HG03064 (cell line): ENCODE measurements around the gene OR4D11.
"Not testable (repeated sequence)": the region's sequence is repeated elsewhere in the genome, so short reads cannot be mapped to it uniquely, and the experiment has no call there.

Experiments
- ATAC-seq: cut with Tn5 transposase; IDR thresholded peaks from one replicate; pipeline ENCODE4 v1.9.1; 2021; ENCODE audit warnings: low read depth; ENCODE audit not compliant: unreplicated experiment

Gene OR4D11

DNA sequence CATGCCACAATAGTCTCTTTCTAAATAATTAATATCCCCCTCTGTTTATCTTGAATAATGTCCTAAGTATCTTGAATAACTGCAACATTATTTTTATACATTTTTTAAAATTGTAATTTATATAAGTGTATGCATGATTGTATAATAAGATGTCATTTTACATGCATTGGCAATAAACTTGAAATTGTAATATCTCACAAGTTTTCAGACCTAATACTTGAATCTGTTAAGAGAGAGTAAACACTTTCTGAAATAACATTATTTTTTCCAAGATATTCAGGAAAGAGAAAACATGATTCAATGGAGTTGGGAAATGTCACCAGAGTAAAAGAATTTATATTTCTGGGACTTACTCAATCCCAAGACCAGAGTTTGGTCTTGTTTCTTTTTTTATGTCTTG lies at the start of gene OR4D11:
Gene OR4D11 (plus strand): TSS at position 301 of the 400 bp plus-strand sequence. CDS start 0 bp downstream, at position 301.
- no peak for ATAC-seq

DNA sequence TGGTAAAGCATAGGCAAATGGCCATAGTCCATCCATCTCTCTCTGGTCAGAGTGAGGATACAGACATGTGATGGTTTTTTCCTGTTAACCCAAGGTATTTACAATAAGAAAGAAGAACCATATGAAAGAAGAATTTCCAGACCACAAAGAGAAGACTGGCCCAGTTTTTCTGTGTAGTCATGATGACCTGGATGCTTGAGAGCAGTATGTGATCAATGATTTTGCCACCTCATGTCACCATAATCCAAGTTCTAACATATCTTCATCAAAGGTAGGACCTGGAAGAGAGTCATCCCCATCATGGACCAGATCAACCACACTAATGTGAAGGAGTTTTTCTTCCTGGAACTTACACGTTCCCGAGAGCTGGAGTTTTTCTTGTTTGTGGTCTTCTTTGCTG lies 46.7 kb upstream of the OR4D11 start, which contains the start of gene OR4D6:
Gene OR4D6 (plus strand): TSS at position 301 of the 400 bp plus-strand sequence. CDS start 0 bp downstream, at position 301.
- ATAC-seq = no peak

DNA sequence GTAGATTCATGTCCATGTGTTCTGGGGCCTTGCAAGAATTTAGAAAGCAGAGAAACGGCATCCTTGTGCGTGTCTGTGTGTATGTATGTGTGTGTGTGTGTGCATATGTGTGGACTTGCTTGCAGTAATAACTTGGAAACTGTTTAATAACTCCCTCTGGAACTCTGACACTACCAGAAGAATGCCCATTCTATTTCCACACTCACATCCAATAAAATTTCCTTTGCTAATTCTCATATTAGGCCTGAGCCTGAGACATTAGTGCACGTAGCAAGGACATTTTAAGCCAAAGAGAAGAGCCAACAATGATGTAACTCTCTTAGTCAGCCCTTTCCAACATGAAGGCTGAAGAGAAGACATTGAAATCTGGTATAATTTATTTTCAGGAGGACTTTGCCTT lies 43.5 kb upstream of the OR4D11 start:
- ATAC-seq = no peak

DNA sequence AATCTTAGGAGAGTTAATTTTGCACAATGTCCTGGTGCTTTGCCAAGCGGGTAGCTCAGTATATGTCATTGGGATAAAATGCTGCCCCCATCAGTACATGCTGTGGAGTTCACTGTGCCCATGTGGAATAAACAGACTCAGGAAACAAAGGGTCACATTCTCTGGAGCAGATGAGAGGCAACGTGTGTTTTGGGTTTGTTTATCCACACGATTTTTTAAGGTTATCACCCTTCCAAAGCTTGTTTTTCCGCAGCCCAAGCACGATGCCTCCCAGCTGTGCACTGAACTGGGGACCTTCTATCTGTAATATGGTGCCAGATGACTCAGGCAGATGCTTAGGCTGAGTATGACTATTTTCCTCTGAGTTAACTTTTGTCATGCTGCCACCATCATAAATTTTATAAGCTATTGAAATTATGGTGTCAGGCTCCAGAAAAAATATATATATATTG lies 40.2 kb upstream of the OR4D11 start:
- ATAC-seq = no peak

DNA sequence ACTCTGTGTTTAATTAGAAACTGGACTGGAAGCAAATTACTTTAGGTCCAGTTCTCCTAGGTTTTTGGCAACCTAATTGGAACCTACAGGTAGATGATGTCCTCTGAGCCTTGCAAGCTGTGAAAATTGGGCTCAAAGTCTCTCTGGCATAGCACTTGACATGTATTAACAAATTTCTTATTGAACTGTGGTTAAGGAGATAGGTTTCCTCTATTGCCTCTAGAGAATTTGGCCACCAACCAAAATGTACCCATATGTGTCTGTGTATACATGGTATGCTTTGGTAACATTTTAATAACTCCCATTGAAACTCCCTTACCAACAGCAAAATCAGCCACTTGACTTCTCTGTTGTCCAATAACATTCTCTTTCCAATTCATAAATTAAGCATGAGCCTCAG lies 30.4 kb upstream of the OR4D11 start, which contains the start of gene OR4D10:
Gene OR4D10 (plus strand): TSS at position 301 of the 400 bp plus-strand sequence. CDS start 4,115 bp downstream, outside the sequence.
- ATAC-seq = no peak

DNA sequence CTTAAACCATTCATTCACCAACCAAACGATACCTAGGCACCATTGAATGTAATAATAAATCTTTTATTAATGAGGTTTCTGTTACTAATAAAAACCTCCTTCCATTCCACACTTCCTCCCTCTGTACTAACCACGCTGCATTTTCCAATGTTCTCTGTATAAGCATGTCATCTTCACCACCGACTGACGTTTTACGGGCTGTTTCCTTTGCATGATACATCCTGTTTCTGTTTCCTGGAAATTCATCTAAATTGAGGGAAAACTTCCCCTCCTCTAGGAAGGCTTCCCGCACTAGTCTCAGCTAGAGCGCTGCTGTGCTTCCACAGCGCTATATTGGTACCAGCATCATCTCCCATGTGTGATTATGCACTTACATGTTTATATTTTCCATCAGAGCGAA lies 28.2 kb upstream of the OR4D11 start:
- ATAC-seq = no peak

DNA sequence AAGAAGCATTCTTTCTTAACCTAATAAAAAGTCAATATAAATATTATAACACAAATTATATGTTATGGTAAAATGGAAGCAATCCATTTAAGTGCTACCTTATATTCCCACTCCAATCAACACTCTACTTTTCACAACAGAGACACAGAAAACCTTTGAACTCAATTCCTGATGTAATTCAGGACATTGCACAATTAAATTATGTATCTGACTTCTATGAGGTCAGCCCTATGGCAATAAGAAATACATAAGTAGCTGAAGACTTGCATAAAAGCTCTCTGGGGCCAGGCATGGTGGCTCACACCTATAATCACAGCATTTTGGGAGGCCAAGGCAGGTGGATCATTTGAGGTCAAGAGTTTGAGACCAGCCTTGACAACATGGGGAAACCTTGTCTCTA lies 23.5 kb upstream of the OR4D11 start:
- ATAC-seq = no peak

DNA sequence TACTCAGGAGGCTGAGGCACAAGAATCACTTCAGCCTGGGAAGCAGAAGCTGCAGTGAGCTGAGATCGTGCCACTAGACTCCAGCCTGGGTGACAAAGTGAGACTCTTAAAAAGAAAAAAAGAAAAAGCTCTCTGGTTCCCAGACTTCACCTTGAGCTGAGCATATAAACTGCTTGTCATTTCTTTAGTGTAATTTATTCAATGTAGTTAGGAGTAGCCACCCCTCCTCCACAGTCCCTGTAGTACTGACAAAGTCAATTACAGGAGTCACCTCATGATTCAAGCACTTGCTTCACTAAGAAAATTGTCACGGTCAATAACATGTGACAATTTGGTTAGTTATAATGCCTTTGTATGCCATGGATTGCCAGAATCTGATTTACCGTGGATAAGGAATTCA lies 23.0 kb upstream of the OR4D11 start:
- ATAC-seq = no peak

DNA sequence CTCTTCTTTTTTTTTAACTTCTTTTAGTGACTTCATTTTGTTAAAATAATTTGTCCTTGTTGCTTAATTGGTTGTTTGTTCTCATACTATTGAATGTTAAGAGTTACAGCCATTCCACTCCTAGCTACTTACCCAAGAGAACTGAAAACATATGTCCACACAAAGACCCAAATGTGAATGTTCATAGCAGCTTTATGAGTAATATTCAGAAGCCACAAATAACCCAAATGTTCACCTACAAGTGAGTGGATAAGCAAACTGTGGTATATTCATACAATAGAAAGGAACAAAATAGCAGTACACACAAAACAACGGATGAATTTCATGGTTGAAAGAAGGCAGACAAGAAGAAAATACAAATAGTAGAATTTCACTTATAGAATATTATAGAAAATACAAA lies 1.4 kb upstream of the OR4D11 start:
- ATAC-seq = no peak

DNA sequence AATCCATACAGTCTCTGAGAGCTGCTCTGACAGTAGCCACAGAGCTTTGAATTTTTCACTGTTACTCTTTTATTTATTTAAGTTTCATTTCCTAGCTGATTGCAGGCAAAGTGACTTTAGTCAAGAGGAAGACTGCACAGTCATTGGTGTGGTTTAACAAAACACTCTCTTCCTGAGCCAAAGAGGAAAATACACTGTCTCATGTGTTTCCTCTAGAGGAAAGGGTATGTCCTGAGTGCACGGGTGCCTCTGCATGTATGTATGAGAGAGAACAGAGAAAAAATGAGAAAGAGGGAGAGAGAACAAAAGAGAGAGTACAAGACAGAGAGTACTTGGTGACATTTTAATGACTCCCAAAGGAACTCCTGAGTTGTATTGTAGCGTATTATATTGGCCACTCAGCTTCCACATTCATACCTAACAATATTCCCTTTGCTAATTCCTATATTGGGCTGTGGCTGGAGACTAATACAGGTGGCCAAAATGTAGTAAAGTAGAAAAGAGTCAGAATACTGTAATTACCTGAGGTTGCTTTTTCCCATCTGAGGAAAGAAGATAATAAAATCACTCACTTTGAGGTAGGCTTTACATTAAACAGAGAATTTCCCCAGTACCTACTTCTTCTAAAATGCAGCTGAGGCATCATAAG lies 7.7 kb downstream of the OR4D11 start, which contains the start of gene OR4D9:
Gene OR4D9 (plus strand): TSS at position 599 of the 649 bp plus-strand sequence. CDS start 3,374 bp downstream, outside the sequence.
- no peak for ATAC-seq

DNA sequence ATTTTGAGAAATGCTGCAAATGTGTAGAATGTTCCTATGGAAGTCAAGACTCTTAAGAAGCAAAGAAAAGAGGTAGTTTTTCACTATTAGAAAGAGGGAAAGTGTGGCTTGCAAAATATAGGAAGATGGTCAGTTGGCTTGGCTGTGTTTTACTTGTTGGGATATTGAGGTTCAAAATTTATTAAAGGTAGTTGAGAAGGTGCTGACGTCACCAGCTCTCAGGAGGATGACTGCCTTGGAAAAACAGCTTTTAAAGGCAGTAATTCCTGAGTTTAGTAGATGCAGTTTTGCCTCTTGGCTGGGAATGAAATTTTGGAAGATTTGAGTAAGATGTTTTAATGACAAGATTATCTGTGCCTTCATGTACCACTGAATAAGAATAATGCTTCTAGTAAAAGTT lies 8.3 kb downstream of the OR4D11 start:
- no peak for ATAC-seq

DNA sequence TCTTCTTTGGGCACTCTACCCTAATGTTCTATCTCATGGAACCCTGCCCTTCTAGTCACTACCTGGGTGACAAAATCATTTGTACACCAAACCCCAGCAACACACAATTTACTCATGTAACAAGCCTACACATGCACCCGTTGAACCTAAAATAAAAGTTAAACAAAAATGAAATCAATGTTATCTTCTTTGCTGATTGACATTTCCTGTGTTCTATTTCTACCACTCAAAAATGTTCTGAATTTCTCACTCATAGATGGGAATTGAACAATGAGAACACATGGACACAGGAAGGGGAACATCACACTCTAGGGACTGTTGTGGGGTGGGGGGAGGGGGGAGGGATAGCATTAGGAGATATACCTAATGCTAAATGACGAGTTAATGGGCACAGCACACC lies 16.8 kb downstream of the OR4D11 start:
- ATAC-seq = not testable (repeated sequence)

DNA sequence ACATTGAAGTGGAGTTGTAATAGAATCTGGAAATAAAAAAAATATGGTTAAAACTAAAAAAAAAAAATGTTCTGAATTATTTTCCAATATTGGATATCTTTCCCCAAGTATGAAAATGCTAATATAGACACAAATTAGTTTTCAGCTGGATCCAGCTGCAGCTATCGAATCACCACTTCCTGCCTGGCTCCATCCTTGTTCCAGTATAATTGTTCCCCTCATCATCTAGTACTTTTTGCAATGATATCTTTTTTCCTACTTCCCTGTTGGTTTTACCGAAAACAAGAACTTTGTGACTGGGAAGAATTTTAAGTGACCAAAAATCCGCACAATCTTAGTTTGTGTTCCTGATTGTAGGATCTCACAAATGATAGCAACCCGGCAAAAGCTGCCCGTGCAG lies 17.4 kb downstream of the OR4D11 start:
- ATAC-seq = no peak

DNA sequence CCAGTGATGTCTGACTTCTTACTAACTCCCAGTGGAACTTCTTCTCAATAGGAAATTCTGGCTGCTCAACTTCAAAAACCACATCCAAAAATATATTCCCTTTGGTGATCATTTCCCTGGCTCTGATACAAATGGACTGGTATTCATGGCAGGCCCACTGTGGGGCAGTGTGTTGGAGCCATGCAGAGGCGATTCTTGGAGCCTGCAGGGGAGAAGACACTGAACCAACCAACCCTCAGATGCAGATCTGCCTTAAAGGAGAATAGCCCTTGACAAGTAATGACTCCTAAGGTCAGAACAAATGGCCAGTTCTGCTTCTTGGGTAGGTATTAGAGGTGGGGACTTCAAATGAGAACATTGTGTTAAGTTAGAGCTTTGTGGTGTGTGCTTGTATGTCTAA lies 20.2 kb downstream of the OR4D11 start:
- ATAC-seq = no peak

DNA sequence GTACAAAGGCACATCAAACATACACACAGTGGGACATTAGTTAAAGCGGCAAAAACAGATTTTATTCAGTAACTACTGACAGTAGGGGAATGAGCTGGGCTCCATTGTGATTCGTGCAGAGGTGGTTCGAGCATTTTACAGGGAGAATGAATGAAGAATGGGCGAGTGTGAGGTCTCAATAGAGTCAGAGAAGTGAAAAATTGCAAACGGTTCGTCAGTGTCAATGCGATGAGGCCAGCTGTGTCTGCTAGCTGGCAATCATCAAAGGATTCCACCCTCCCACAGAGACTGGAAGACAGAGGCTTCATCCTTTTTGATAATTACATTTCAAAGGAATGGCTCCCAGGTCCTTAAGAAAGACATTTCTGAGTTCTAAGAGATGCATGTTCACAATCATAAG lies 25.3 kb downstream of the OR4D11 start:
- no peak for ATAC-seq

DNA sequence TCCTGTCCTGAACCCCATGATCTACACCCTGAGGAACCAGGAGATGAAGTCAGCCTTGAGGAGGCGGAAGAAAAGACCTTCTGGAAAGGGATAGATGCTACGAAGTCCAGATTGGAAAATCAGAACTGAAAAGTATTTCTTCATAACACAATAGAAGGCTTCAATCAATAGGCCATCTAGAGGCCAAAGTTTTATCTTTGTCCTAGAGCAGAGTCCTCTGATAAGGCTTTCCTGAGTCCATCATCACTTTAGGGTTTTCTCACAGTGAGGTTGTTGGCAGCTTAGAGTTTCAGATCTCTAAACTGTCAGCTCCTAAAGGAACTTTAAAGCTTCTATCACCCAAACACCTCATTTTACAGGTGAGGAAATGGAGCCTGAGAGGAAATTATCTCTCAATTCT lies 29.2 kb downstream of the OR4D11 start:
- ATAC-seq = no peak

DNA sequence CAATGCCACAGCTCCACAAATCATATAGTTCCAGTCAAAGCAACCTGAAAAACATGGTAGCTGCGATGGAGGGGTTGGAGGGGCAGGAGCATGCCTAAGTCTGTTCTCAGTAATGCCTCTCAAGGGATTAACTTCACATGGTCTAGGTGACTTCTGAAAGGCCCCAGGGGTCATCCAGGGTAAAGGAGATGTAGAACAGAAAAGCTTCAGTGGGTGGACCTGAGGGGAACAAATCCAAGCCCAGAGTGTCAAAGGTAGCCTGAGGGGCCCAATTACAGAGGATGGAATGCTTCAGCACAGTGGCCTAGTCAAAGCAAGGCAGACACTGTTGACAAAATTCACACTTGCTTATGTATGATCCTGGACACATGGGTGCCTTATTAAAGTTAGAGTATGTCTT lies 31.3 kb downstream of the OR4D11 start:
- ATAC-seq = no peak

DNA sequence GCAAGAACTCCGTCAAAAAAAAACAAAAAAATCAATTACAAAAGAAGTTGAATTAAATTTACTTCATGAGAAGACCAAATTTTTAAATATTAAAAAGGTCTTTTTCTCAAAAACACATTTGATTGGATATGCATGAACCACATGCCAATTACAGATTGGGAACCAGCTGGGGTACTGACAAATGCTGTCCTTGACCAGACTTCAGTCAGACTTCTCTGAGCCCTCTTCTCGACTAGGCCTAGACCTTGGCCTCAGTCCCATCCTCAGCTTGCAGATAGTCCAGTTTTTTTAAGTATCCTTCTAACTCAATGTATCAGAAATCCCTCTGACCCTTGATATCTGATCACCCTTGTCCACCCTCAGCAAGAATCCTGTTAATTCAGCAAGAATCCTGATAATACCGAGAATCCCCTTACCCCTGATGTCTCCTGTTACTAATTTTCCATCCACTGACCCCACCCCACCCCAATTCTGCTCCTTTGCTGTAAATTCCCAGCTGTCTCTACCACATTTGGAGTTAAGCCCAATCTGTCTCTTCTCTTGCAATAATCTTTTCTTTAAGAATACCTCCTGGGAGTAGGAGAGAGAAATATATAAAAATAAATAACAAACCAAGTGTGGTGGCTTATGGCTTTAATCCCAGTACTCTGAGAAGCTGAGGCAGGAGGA lies 38.9 kb downstream of the OR4D11 start:
- ATAC-seq = no peak

DNA sequence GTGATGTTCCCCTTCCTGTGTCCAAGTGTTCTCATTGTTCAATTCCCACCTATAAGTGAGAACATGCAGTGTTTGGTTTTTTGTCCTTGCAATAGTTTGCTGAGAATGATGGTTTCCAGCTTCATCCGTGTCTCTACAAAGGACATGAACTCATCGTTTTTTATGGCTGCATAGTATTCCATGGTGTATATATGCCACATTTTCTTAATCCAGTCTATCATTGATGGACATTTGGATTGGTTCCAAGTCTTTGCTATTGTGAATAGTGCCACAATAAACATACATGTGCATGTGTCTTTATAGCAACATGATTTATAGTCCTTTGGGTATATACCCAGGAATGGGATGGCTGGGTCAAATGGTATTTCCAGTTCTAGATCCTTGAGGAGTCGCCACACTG lies 40.3 kb downstream of the OR4D11 start:
- ATAC-seq = not testable (repeated sequence)

DNA sequence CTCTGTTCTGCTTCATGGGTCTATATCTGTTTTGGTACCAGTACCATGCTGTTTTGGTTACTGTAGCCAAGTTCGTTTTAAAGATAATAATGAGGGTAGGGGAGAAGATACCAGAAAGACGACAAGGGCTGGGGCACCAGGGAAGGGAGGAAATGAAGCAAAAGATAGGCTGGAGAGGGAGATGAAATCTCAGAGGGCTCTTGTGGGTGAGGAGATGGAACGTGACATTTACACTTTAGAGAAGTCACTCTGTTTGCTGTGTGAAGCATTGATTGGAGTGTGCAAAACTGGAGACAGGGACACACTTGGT lies 41.4 kb downstream of the OR4D11 start:
- no peak for ATAC-seq

DNA sequence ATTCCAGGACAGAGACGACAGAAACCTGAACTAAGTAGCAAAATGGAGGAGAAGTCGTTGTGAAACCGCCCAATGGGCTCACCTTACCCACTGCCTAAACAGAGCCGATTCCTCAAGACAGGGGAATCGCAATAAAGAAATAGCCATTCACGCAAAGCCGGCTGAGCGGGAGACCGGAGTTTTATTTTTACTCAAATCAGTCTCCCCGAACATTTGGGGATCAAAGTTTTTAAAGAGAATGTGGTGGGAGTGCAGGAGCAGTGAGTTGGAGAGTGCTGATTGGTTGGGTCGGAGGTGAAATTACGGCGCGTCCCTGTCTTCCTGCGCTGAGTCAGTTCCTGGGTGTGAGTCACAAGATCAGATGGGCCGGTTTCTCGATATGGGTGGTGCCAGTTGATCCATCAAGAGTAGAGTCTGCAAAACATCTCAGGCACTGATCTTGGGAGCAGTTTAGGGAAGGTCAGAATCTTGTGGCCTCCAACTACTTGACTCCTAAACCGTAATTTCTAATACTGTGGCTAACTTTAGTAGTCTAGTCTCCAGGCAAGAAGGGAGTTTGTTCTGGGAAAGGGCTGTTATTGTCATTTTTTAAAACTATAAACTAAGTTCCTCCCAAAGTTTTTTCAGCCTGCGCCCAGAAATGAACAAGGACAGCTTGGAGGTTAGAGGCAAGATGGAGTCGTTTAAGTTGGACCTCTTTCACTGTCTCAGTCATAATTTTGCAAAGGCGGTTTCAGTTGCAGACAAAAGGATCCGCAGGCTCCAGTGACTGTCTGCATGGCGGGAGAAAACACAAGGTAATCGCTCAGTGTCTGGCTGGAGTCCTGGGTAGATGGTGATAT lies 42.0 kb downstream of the OR4D11 start:
- ATAC-seq = no peak
